LNCaP clone FGC (cell line): ENCODE results near the gene PTPN9.
"Not testable (repeated sequence)": the region's sequence is repeated elsewhere in the genome, so short reads cannot be mapped to it uniquely, and the experiment has no call there.

ENCODE experiments used
- DNase-seq: peaks from one replicate; pipeline ENCODE4 v3.0.0-alpha.2; 2011; ENCODE audit warnings: low read depth
- H3K4me3 ChIP-seq: 2 replicates; pipeline ENCODE4 v1.5.1; 2011; ENCODE audit warnings: mild to moderate bottlenecking, low read depth, low read length, control low read depth
- TF ChIP-seq, protein P1 (sequence below): IDR thresholded peaks from 2 replicates; pipeline ENCODE4 v1.5.1; 2012; ENCODE audit warnings: mild to moderate bottlenecking; ENCODE audit not compliant: control insufficient read depth, insufficient read depth; ENCODE audit errors: extremely low read depth

PTPN9 gene

DNA sequence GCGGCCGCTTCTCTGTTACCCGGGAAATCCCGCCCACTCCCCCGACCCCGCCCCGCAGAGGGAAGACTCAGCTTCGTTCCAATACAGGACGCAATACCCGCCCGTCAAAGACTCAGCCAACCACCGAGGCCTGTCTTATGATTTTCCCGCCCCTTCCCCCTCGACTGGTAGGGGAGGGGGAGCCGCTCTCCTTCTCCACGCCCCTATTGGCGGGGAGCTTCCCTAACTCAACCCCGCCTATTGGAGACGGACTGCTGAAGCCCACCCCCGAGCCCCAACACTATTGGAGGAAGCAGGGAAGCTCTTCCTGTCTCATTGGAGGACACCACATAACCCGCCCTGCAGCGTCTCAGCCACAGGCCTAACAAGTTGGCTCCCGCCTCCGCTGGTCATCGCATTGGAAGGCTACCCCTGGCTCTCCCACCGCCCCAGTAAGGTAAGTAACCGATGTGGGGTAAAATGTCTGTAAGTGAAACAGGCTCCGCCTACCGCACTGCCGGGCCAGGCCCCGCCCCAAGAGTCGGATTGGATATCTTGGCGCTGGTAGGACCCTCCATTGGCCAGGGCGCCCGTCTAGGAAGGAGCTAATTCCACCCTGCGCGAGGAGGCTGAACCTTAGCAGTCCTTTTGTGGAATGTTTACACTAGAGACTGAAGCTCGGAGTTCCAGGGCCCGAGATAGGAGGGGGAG lies 127.3 kb downstream of the PTPN9 start, which contains the start of gene SIN3A:
Gene SIN3A (minus strand): TSS at position 17 of the 690 bp plus-strand sequence. CDS start 21,315 bp downstream, outside the sequence.
- TF ChIP-seq, protein P1, sequence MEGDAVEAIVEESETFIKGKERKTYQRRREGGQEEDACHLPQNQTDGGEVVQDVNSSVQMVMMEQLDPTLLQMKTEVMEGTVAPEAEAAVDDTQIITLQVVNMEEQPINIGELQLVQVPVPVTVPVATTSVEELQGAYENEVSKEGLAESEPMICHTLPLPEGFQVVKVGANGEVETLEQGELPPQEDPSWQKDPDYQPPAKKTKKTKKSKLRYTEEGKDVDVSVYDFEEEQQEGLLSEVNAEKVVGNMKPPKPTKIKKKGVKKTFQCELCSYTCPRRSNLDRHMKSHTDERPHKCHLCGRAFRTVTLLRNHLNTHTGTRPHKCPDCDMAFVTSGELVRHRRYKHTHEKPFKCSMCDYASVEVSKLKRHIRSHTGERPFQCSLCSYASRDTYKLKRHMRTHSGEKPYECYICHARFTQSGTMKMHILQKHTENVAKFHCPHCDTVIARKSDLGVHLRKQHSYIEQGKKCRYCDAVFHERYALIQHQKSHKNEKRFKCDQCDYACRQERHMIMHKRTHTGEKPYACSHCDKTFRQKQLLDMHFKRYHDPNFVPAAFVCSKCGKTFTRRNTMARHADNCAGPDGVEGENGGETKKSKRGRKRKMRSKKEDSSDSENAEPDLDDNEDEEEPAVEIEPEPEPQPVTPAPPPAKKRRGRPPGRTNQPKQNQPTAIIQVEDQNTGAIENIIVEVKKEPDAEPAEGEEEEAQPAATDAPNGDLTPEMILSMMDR: no peak
- H3K4me3 ChIP-seq: peak within 1 kb of the TSS; percentile 93
- peak; percentile 100 for DNase-seq

DNA sequence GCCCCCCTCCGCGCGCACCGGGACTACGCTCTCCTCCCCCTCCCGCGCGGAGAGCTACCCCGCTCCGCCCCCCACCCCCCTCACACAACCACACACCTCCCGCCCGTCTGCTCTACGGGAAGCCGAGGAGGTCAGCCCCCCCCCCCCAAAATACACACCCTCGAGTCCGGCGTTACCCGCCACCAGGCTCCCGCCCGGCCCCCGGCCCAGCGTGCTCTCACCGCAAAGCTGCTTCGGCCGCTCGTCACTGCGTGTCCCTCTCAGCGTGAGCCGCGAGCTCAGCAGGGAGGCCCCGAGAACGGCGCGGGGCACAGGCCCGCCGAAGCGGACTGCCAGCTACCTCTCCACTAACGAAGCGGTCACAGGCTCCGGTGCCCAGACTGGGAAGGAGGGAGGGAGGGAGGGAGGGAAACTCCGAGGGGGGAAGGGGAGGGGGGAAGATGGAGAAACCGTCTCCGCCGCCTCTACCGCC lies 127.9 kb downstream of the PTPN9 start:
- no peak for DNase-seq
- TF ChIP-seq, protein P1: no peak

GRCh38 chr15:75450307-75451201 lies 128.6 kb downstream of the PTPN9 start:
- H3K4me3 ChIP-seq: peak overlapping the region; percentile 67
- TF ChIP-seq, protein P1: no peak
- peak; percentile 87 for DNase-seq

More for the DNA sequence above, 127.9 kb downstream of the PTPN9 start:
- H3K4me3 ChIP-seq: peak overlapping the region; percentile 66

DNA sequence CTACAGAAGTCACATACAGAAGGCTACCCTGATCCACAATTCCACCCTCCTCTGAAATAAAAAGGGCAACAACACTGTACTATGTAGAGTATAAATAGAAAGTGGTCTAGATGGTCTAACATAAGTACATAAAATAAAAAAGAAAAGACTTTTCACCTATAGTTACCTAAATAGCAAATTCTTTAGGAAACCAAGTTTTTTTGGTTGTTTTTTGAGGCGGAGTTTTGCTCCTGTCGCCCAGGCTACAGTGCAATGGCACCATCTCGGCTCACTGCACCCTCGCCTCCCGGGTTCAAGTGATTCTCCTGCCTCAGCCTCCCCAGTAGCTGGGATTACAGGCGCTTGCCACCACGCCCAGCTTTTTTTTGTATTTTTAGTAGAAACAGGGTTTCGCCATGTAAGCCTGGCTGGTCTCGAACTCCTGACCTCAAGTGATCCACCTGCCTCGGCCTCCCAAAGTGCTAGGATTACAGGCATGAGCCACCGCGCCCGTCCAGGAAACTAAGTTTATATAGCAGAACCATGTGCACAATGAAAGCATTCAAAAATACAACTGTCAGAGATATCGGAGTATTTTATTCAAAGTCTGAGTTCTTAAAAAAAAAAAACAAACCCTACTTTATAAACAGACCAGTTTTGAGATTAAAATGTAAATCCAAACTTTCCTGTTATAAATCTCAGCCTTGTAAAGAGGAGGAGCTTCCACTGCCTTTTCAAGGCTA lies 129.4 kb downstream of the PTPN9 start:
- TF ChIP-seq, protein P1: no peak
- no peak for DNase-seq
- peak overlapping the region; percentile 67 for H3K4me3 ChIP-seq

GRCh38 chr15:75448171-75448570 lies 130.9 kb downstream of the PTPN9 start:
- not testable (repeated sequence) for H3K4me3 ChIP-seq

GRCh38 chr15:75446151-75446550 lies 133.0 kb downstream of the PTPN9 start:
- no peak overlapping the region for H3K4me3 ChIP-seq
- TF ChIP-seq, protein P1: no peak
- no peak for DNase-seq

More at GRCh38 chr15:75448171-75448570, 130.9 kb downstream of the PTPN9 start:
- not testable (repeated sequence) for DNase-seq

DNA sequence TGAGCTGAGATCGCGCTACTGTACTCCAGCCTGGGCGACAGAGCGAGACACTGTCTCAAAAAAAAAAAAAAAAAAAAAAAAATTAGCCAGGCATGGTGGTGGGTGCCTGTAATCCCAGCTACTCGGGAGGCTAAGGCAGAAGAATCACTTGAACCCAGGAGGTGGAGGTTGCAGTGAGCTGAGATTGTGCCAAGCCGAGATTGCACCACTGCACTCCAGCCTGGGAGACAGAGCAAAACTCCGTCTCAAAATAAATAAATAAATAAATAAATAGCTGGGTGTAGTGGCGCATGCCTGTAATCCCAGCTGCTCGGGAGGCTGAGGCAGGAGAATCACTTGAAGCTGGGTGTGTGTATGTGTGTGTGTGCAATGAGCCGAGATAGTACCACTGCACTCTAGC lies 133.8 kb downstream of the PTPN9 start:
- H3K4me3 ChIP-seq: not testable (repeated sequence)

GRCh38 chr15:75443972-75444453 lies 135.1 kb downstream of the PTPN9 start:
- DNase-seq, H3K4me3 ChIP-seq: not testable (repeated sequence)

More for the DNA sequence above, 133.8 kb downstream of the PTPN9 start:
- not testable (repeated sequence) for DNase-seq
